Aorta (tissue), 5 donors: ENCODE data around the gene ALAS2. TPM values are rescaled to one million over a fixed set of nuclear protein-coding genes. Genes with fewer than 3 reads are reported as not detected.

Experiments used
- ATAC-seq: fragments of 200-7000 bp; cut with Tn5 transposase; one replicate; pipeline ENCODE4 v1.9.1; 2022; ENCODE audit warnings: moderate library complexity; ENCODE audit not compliant: low FRiP score
- DNase-seq, 2 donors: peaks; one replicate each; pipeline ENCODE4 v3.0.0-alpha.2; 2020
- H3K27ac ChIP-seq, 2 donors: one replicate each; pipeline ENCODE4 v1.5.1; 2013; ENCODE audit warnings: low read length in 2 of 2, mild to moderate bottlenecking in 2 of 2, moderate library complexity in 2 of 2, control low read depth in 1 of 2, inconsistent platforms in 1 of 2, low read depth in 1 of 2
- H3K27me3 ChIP-seq, 2 donors: one replicate each; pipeline ENCODE4 v1.6.1; 2013; ENCODE audit warnings: control low read depth in 1 of 2, low read length in 1 of 2, mild to moderate bottlenecking in 1 of 2, moderate library complexity in 1 of 2; ENCODE audit not compliant: insufficient read depth in 2 of 2, control insufficient read depth in 1 of 2
- H3K36me3 ChIP-seq, 2 donors: one replicate each; pipeline ENCODE4 v1.6.1; 2013; ENCODE audit warnings: control low read depth in 1 of 2, low read length in 1 of 2, mild to moderate bottlenecking in 1 of 2; ENCODE audit not compliant: insufficient read depth in 2 of 2, control insufficient read depth in 1 of 2
- H3K4me1 ChIP-seq, 2 donors: one replicate each; pipeline ENCODE4 v1.6.1; 2013; ENCODE audit warnings: low read length in 2 of 2, control low read depth in 1 of 2, mild to moderate bottlenecking in 1 of 2, moderate library complexity in 1 of 2; ENCODE audit not compliant: insufficient read depth in 2 of 2, control insufficient read depth in 1 of 2
- H3K4me3 ChIP-seq, 2 donors: one replicate each; pipeline ENCODE4 v1.5.1; 2013; ENCODE audit warnings: low read length in 2 of 2, control low read depth in 1 of 2, mild to moderate bottlenecking in 1 of 2
- H3K9me3 ChIP-seq: one replicate; pipeline ENCODE4 v1.6.1; 2013; ENCODE audit warnings: mild to moderate bottlenecking, low read length; ENCODE audit not compliant: control insufficient read depth
- WGBS, 2 donors: extraction: QIAGEN DNeasy Blood & Tissue Kit; methylation state at CpG; one replicate each; pipeline ENCODE4 v1.1.7; 2013; 5-methylcytosine and 5-hydroxymethylcytosine counted together
- intact Hi-C, 2 donors: fragments of 100-400 bp; cut with DNase I; formaldehyde crosslinking; loops; one replicate each; pipeline versions ENCODE4 v1.14.2 to v1.15.0; 2022
- polyA plus RNA-seq, 2 donors: library from polyadenylated mRNA; stranded (reverse); fragments of 200-250 nt; gene quantifications; one replicate each; pipeline ENCODE4 v1.2.3, GENCODE V29; 2013
- total RNA-seq, 2 donors: library from RNA; stranded (reverse); fragmentation: NEBNext Ultra II Directional; extraction: Animal tissue kit (Norgen Biotek cat#: 25700); gene quantifications; one replicate each; pipeline ENCODE4 v1.2.1, GENCODE V29; 2021
- donor health status: healthy with polysubstance abuse.
- donor health status: Bipolar disorder and iron deficiency.
- donor health status: DM: no; HTN: no; CAD: no.
- donor health status: DM: no; HTN: no; CAD: no.
- donor health status: DM: yes; HTN: yes; CAD: no.

ALAS2 gene
- total and polyA plus RNA-seq, 4 donors: 2.5 to 10.4 TPM; not detected in 2

- ATAC-seq (no peak), DNase-seq (no peak)
- no peaks in the 10 kb centered on the region for H3K36me3 ChIP-seq
- H3K4me3 ChIP-seq: no peak overlapping the region
- intact Hi-C loops: no loop called here
- H3K27ac ChIP-seq: no peak overlapping the region
- WGBS, 2 donors: 30 to 36% methylated on average over 2 of the region's 2 CpGs
- H3K9me3 ChIP-seq: no peaks in the 10 kb centered on the region
- H3K4me1 ChIP-seq: peaks cover 0 to 2% of the 10 kb centered on the region in 2 donors
- H3K27me3 ChIP-seq: no peaks in the 10 kb centered on the region
Observed at GRCh38 chrX:55011294-55011693, 19.5 kb downstream of the ALAS2 start.

GRCh38 chrX:55008571-55009358 is 22.0 kb downstream of the ALAS2 start:
- H3K4me3 ChIP-seq: no peak overlapping the region
- no peaks in the 10 kb centered on the region for H3K36me3 ChIP-seq
- no peak for DNase-seq
- peaks cover 0 to 2% of the 10 kb centered on the region in 2 donors for H3K4me1 ChIP-seq
- ATAC-seq: no peak
- H3K9me3 ChIP-seq: no peaks in the 10 kb centered on the region
- H3K27me3 ChIP-seq: no peaks in the 10 kb centered on the region
- WGBS, 2 donors: 48 to 58% methylated on average over 9 of the region's 9 CpGs
- peak overlapping the region in 1 of 2 donors; percentile 48 for H3K27ac ChIP-seq
- intact Hi-C loops: loop anchor here (10.0 kb wide), 1 partner anchor 156 kb away; no protein-coding TSS in a partner anchor

GRCh38 chrX:55007656-55008055 is 23.1 kb downstream of the ALAS2 start:
- intact Hi-C loops: loop anchor here (10.0 kb wide), 1 partner anchor 157 kb away; no protein-coding TSS in a partner anchor

GRCh38 chrX:55006827-55007621 is 23.8 kb downstream of the ALAS2 start:
- H3K9me3 ChIP-seq: no peaks in the 10 kb centered on the region
- no peak overlapping the region for H3K4me3 ChIP-seq
- H3K36me3 ChIP-seq: no peaks in the 10 kb centered on the region
- no peaks in the 10 kb centered on the region for H3K27me3 ChIP-seq
- intact Hi-C loops: loop anchor here (10.0 kb wide), 1 partner anchor 158 kb away; no protein-coding TSS in a partner anchor
- WGBS, 2 donors: 82 to 88% methylated on average over 14 to 18 of the region's 18 CpGs
- peak in 1 of 2 donors; percentile 71 for DNase-seq
- peaks cover 0 to 2% of the 10 kb centered on the region in 2 donors for H3K4me1 ChIP-seq
- H3K27ac ChIP-seq: peak overlapping the region in 1 of 2 donors; percentile 29
- no peak for ATAC-seq

More at GRCh38 chrX:55007656-55008055, 23.1 kb downstream of the ALAS2 start:
- H3K4me3 ChIP-seq: no peak overlapping the region
- no peaks in the 10 kb centered on the region for H3K36me3 ChIP-seq
- peak overlapping the region in 1 of 2 donors; percentile 80 for H3K27ac ChIP-seq
- no peaks in the 10 kb centered on the region for H3K27me3 ChIP-seq
- H3K4me1 ChIP-seq: peaks cover 0 to 2% of the 10 kb centered on the region in 2 donors
- ATAC-seq (no peak), DNase-seq (peak in 1 of 2 donors; percentile 52)
- no peaks in the 10 kb centered on the region for H3K9me3 ChIP-seq
- WGBS, 2 donors: 8 to 45% methylated on average over 6 of the region's 6 CpGs

- ATAC-seq: no peak
- no peak overlapping the region for H3K4me3 ChIP-seq
- peaks cover 0 to 2% of the 10 kb centered on the region in 2 donors for H3K4me1 ChIP-seq
- no peaks in the 10 kb centered on the region for H3K36me3 ChIP-seq
- no peak for DNase-seq
- intact Hi-C loops: loop anchor here (10.0 kb wide), 1 partner anchor 160 kb away; no protein-coding TSS in a partner anchor
- no peaks in the 10 kb centered on the region for H3K9me3 ChIP-seq
- no peak overlapping the region for H3K27ac ChIP-seq
- H3K27me3 ChIP-seq: no peaks in the 10 kb centered on the region
Observed at GRCh38 chrX:55005256-55005655, 25.5 kb downstream of the ALAS2 start.

GRCh38 chrX:55004231-55004630 is 26.5 kb downstream of the ALAS2 start:
- Histone ChIP-seq H3K4me1 (peaks cover 0 to 2% of the 10 kb centered on the region in 2 donors), H3K9me3 (no peaks in the 10 kb centered on the region), H3K36me3 (no peaks in the 10 kb centered on the region), H3K4me3 (no peak overlapping the region), H3K27me3 (no peaks in the 10 kb centered on the region), H3K27ac (no peak overlapping the region)
- DNase-seq: no peak
- ATAC-seq: no peak
- intact Hi-C loops: loop anchor here (5.0 to 10.0 kb wide), 2 partner anchors 161 to 367 kb away; no protein-coding TSS in a partner anchor
- WGBS, 2 donors: 60 to 86% methylated on average over 1 of the region's 1 CpG

- WGBS, 2 donors: 0 to 29% methylated on average over 55 of the region's 55 CpGs
- intact Hi-C loops: loop anchor here (5.0 to 10.0 kb wide), 2 partner anchors 165 to 363 kb away; no protein-coding TSS in a partner anchor
- no peaks in the 10 kb centered on the region for H3K9me3 ChIP-seq
Observed at GRCh38 chrX:54999717-55000598, 30.8 kb downstream of the ALAS2 start, which contains the start of gene APEX2. TSS of gene APEX2 (plus strand) at chrX:55000363. CDS start at chrX:55000423, 60 bp downstream.

GRCh38 chrX:54995621-54996020 is 35.2 kb downstream of the ALAS2 start:
- no peak for DNase-seq
- Histone ChIP-seq H3K4me3 (no peak overlapping the region), H3K9me3 (no peaks in the 10 kb centered on the region), H3K27ac (no peak overlapping the region), H3K27me3 (no peaks in the 10 kb centered on the region), H3K36me3 (no peaks in the 10 kb centered on the region), H3K4me1 (no peaks in the 10 kb centered on the region)
- intact Hi-C loops: no loop called here
- ATAC-seq: no peak

More at GRCh38 chrX:54999717-55000598, 30.8 kb downstream of the ALAS2 start, which contains the start of gene APEX2:
- Histone ChIP-seq H3K27me3 (no peaks in the 10 kb centered on the region), H3K27ac (peak within 1 kb of the TSS in 1 of 2 donors; percentile 56), H3K4me3 (peak within 1 kb of the TSS; percentile 27 to 53), H3K4me1 (no peaks in the 10 kb centered on the region), H3K36me3 (no peaks in the 10 kb centered on the region)
- ATAC-seq (peak; percentile 95), DNase-seq (peak; percentile 96)
